ENCODE data around the gene IKZF3. TPM values are rescaled to one million over a fixed set of nuclear protein-coding genes. Genes with fewer than 3 reads are reported as not detected.

IKZF3 gene
- total and polyA plus RNA-seq, 5 donors = 0.14 to 1.3 (median 0.50) TPM

- intact Hi-C loops (cut with DNase I) = no loop called here
- DNase-seq = no peak
- no peak for ATAC-seq
- WGBS = 57% methylated on average over 5 of the region's 5 CpGs
- no peak overlapping the region for H3K4me3 ChIP-seq (ENCODE audit: low read length)
- H3K27ac ChIP-seq (ENCODE audit: low read length) = no peak overlapping the region
- H3K9me3 ChIP-seq (ENCODE audit: control insufficient read depth, low read length) = no peaks in the 10 kb centered on the region
- H3K4me1 ChIP-seq (ENCODE audit: control insufficient read depth, insufficient read depth, low read length) = no peaks in the 10 kb centered on the region
- H3K27me3 ChIP-seq (ENCODE audit: control insufficient read depth, insufficient read depth) = no peaks in the 10 kb centered on the region
Observed at GRCh38 chr17:39763051-39763820, 100.9 kb downstream of the IKZF3 start.

GRCh38 chr17:39761861-39762496, 102.1 kb downstream of the IKZF3 start:
- Histone ChIP-seq H3K9me3 (ENCODE audit: control insufficient read depth, low read length) (no peaks in the 10 kb centered on the region), H3K4me3 (ENCODE audit: low read length) (no peak overlapping the region), H3K27ac (ENCODE audit: low read length) (no peak overlapping the region), H3K27me3 (ENCODE audit: control insufficient read depth, insufficient read depth) (no peaks in the 10 kb centered on the region), H3K4me1 (ENCODE audit: control insufficient read depth, insufficient read depth, low read length) (no peaks in the 10 kb centered on the region)
- no peak for DNase-seq
- no peak for ATAC-seq
- intact Hi-C loops (cut with DNase I) = no loop called here
- 90% methylated on average over 10 of the region's 10 CpGs for WGBS

- H3K9me3 ChIP-seq (ENCODE audit: control insufficient read depth, low read length) = no peaks in the 10 kb centered on the region
- H3K27ac ChIP-seq (ENCODE audit: low read length) = no peak overlapping the region
- intact Hi-C loops (cut with DNase I) = no loop called here
- H3K4me3 ChIP-seq (ENCODE audit: low read length) = no peak overlapping the region
- 90% methylated on average over 5 of the region's 5 CpGs for WGBS
- no peak for DNase-seq
- no peaks in the 10 kb centered on the region for H3K4me1 ChIP-seq (ENCODE audit: control insufficient read depth, insufficient read depth, low read length)
- H3K27me3 ChIP-seq (ENCODE audit: control insufficient read depth, insufficient read depth) = no peaks in the 10 kb centered on the region
- ATAC-seq = no peak
Observed at GRCh38 chr17:39759204-39759603, 104.9 kb downstream of the IKZF3 start.

- Histone ChIP-seq H3K27ac (ENCODE audit: low read length) (no peak overlapping the region), H3K4me3 (ENCODE audit: low read length) (no peak overlapping the region), H3K4me1 (ENCODE audit: control insufficient read depth, insufficient read depth, low read length) (no peaks in the 10 kb centered on the region), H3K27me3 (ENCODE audit: control insufficient read depth, insufficient read depth) (no peaks in the 10 kb centered on the region), H3K9me3 (ENCODE audit: control insufficient read depth, low read length) (no peaks in the 10 kb centered on the region)
- ATAC-seq (no peak), DNase-seq (no peak)
- intact Hi-C loops (cut with DNase I) = no loop called here
- 65% methylated on average over 12 of the region's 12 CpGs for WGBS
Observed at GRCh38 chr17:39757931-39758873, 105.9 kb downstream of the IKZF3 start.

GRCh38 chr17:39757176-39757662, 106.9 kb downstream of the IKZF3 start:
- ATAC-seq (no peak), DNase-seq (no peak)
- H3K9me3 ChIP-seq (ENCODE audit: control insufficient read depth, low read length) = no peaks in the 10 kb centered on the region
- intact Hi-C loops (cut with DNase I) = no loop called here
- WGBS = 84% methylated on average over 4 of the region's 4 CpGs
- H3K27me3 ChIP-seq (ENCODE audit: control insufficient read depth, insufficient read depth) = no peaks in the 10 kb centered on the region
- no peak overlapping the region for H3K27ac ChIP-seq (ENCODE audit: low read length)
- H3K4me3 ChIP-seq (ENCODE audit: low read length) = no peak overlapping the region
- no peaks in the 10 kb centered on the region for H3K4me1 ChIP-seq (ENCODE audit: control insufficient read depth, insufficient read depth, low read length)

- Histone ChIP-seq H3K4me1 (ENCODE audit: control insufficient read depth, insufficient read depth, low read length) (no peaks in the 10 kb centered on the region), H3K9me3 (ENCODE audit: control insufficient read depth, low read length) (no peaks in the 10 kb centered on the region), H3K4me3 (ENCODE audit: low read length) (no peak overlapping the region), H3K27ac (ENCODE audit: low read length) (no peak overlapping the region), H3K27me3 (ENCODE audit: control insufficient read depth, insufficient read depth) (no peaks in the 10 kb centered on the region)
- ATAC-seq = no peak
- DNase-seq = no peak
- intact Hi-C loops (cut with DNase I) = no loop called here
- 57% methylated on average over 7 of the region's 7 CpGs for WGBS
Observed at GRCh38 chr17:39756380-39757079, 107.6 kb downstream of the IKZF3 start.

GRCh38 chr17:39755554-39756379, 108.3 kb downstream of the IKZF3 start:
- DNase-seq = no peak
- no peaks in the 10 kb centered on the region for H3K9me3 ChIP-seq (ENCODE audit: control insufficient read depth, low read length)
- 59% methylated on average over 18 of the region's 18 CpGs for WGBS
- ATAC-seq = no peak
- H3K4me3 ChIP-seq (ENCODE audit: low read length) = no peak overlapping the region
- intact Hi-C loops (cut with DNase I) = loop anchor here in 1 of 4 donors (2.0 kb wide), 1 partner anchor 137 kb away; no protein-coding TSS in a partner anchor
- H3K4me1 ChIP-seq (ENCODE audit: control insufficient read depth, insufficient read depth, low read length) = no peaks in the 10 kb centered on the region
- no peaks in the 10 kb centered on the region for H3K27me3 ChIP-seq (ENCODE audit: control insufficient read depth, insufficient read depth)
- H3K27ac ChIP-seq (ENCODE audit: low read length) = peak overlapping the region; percentile 40

- Histone ChIP-seq H3K4me1 (ENCODE audit: control insufficient read depth, insufficient read depth, low read length) (no peaks in the 10 kb centered on the region), H3K27ac (ENCODE audit: low read length) (peak overlapping the region; percentile 40), H3K9me3 (ENCODE audit: control insufficient read depth, low read length) (no peaks in the 10 kb centered on the region), H3K4me3 (ENCODE audit: low read length) (peak overlapping the region; percentile 45), H3K27me3 (ENCODE audit: control insufficient read depth, insufficient read depth) (no peaks in the 10 kb centered on the region)
- WGBS = 28% methylated on average over 21 of the region's 21 CpGs
- ATAC-seq (peak in 1 of 2 donors; percentile 6), DNase-seq (no peak)
- intact Hi-C loops (cut with DNase I) = loop anchor here (2.0 to 5.0 kb wide), 2 partner anchors 133 to 136 kb away; no protein-coding TSS in a partner anchor
Observed at GRCh38 chr17:39754958-39755553, 109.1 kb downstream of the IKZF3 start.

GRCh38 chr17:39754161-39754957, 109.8 kb downstream of the IKZF3 start:
- H3K27me3 ChIP-seq (ENCODE audit: control insufficient read depth, insufficient read depth) = no peaks in the 10 kb centered on the region
- peak overlapping the region; percentile 45 for H3K4me3 ChIP-seq (ENCODE audit: low read length)
- under 1% methylated on average over 91 of the region's 91 CpGs for WGBS
- no peaks in the 10 kb centered on the region for H3K9me3 ChIP-seq (ENCODE audit: control insufficient read depth, low read length)
- intact Hi-C loops (cut with DNase I) = loop anchor here (2.0 to 5.0 kb wide), 2 partner anchors 132 to 136 kb away; no protein-coding TSS in a partner anchor
- no peaks in the 10 kb centered on the region for H3K4me1 ChIP-seq (ENCODE audit: control insufficient read depth, insufficient read depth, low read length)
- DNase-seq (peak; percentile 95 to 98 (median 97)), ATAC-seq (peak; percentile 95 to 96)
- peak overlapping the region; percentile 40 for H3K27ac ChIP-seq (ENCODE audit: low read length)

Data from right cardiac atrium (tissue), 5 donors.